NCI-H2196 (cell line): Measurements from ENCODE around the gene ZNF423.
"Not testable (repeated sequence)": the region's sequence is repeated elsewhere in the genome, so short reads cannot be mapped to it uniquely, and the experiment has no call there.

Experiments used
- DNase-seq: peaks from one replicate; lab custom pipeline; 2025; ENCODE audit not compliant: unreplicated experiment; lab: John Stamatoyannopoulos, UW

The ZNF423 gene

GRCh38 chr16:49698931-49699840, 156.7 kb downstream of the ZNF423 start:
- no peak for DNase-seq

- DNase-seq: no peak
These were observed 157.5 kb downstream of the ZNF423 start for GRCh38 chr16:49698453-49698815.

GRCh38 chr16:49697631-49698452, 158.1 kb downstream of the ZNF423 start:
- no peak for DNase-seq

- no peak for DNase-seq
These were observed 159.4 kb downstream of the ZNF423 start for GRCh38 chr16:49696414-49697101.

GRCh38 chr16:49695782-49696413, 160.0 kb downstream of the ZNF423 start:
- DNase-seq: no peak

GRCh38 chr16:49693445-49693844, 162.5 kb downstream of the ZNF423 start:
- DNase-seq: no peak

- DNase-seq: no peak
These were observed 165.1 kb downstream of the ZNF423 start for GRCh38 chr16:49690778-49691177.

GRCh38 chr16:49688036-49688697, 167.7 kb downstream of the ZNF423 start:
- no peak for DNase-seq

- DNase-seq: no peak
These were observed 168.4 kb downstream of the ZNF423 start for GRCh38 chr16:49687476-49688002.

GRCh38 chr16:49684696-49685095, 171.2 kb downstream of the ZNF423 start:
- DNase-seq: no peak

- no peak for DNase-seq
These were observed 173.2 kb downstream of the ZNF423 start for GRCh38 chr16:49682577-49683165.

GRCh38 chr16:49681217-49681883, 174.6 kb downstream of the ZNF423 start:
- DNase-seq: no peak

- no peak for DNase-seq
These were observed 176.8 kb downstream of the ZNF423 start for GRCh38 chr16:49679095-49679494.

- not testable (repeated sequence) for DNase-seq
These were observed 178.3 kb downstream of the ZNF423 start for GRCh38 chr16:49677661-49678060.

GRCh38 chr16:49675413-49675812, 180.5 kb downstream of the ZNF423 start:
- no peak for DNase-seq

GRCh38 chr16:49674990-49675389, 180.9 kb downstream of the ZNF423 start:
- DNase-seq: no peak

- no peak for DNase-seq
These were observed 181.5 kb downstream of the ZNF423 start for GRCh38 chr16:49674351-49674851.

GRCh38 chr16:49673442-49673841, 182.5 kb downstream of the ZNF423 start:
- DNase-seq: no peak

- no peak for DNase-seq
These were observed 183.2 kb downstream of the ZNF423 start for GRCh38 chr16:49672753-49673152.
